ENCODE results near the gene PPDPF.

Gene PPDPF

DNA sequence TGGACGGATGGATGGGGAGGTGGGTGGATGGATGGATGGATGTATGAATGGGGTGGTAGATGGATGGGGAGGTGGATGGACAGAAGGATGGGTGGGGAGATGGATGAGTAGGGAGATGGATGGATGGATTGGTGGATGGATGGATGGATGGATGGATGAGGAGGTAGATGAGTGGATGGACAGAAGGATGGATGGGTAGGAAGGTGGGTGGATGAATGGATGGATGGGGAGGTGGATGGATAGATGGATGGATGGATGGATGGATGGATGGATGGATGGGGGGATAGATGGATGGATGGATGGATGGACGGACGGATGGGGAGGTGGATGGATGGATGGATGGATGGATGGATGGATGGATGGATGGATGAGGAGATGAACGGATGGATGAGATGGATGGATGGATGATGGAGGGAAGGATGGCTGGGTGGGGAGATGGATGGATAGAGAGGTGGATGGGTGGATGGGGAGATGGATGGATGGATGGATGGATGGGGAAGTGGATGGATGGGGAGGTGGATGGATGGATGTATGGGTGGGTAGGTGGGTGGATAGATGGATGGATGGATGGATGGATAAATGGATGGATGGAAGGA lies 28.8 kb upstream of the PPDPF start:
- no peak overlapping the region for H3K4me3 ChIP-seq (ENCODE audit: low read depth, low read length)
- TF ChIP-seq, protein P1, sequence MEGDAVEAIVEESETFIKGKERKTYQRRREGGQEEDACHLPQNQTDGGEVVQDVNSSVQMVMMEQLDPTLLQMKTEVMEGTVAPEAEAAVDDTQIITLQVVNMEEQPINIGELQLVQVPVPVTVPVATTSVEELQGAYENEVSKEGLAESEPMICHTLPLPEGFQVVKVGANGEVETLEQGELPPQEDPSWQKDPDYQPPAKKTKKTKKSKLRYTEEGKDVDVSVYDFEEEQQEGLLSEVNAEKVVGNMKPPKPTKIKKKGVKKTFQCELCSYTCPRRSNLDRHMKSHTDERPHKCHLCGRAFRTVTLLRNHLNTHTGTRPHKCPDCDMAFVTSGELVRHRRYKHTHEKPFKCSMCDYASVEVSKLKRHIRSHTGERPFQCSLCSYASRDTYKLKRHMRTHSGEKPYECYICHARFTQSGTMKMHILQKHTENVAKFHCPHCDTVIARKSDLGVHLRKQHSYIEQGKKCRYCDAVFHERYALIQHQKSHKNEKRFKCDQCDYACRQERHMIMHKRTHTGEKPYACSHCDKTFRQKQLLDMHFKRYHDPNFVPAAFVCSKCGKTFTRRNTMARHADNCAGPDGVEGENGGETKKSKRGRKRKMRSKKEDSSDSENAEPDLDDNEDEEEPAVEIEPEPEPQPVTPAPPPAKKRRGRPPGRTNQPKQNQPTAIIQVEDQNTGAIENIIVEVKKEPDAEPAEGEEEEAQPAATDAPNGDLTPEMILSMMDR (IDR thresholded peaks at IDR 0.05; ENCODE audit: low read depth, low read length): no peak
- TF ChIP-seq POLR2A (IDR thresholded peaks at IDR 0.05; ENCODE audit: extremely low read depth, insufficient read length): no peak
- TF ChIP-seq MAX (IDR thresholded peaks at IDR 0.05; ENCODE audit: low read depth, low read length): no peak
- TF ChIP-seq MYC (IDR thresholded peaks at IDR 0.05; ENCODE audit: low read depth, low read length): no peak
- DNase-seq (ENCODE audit: low read depth): no peak

DNA sequence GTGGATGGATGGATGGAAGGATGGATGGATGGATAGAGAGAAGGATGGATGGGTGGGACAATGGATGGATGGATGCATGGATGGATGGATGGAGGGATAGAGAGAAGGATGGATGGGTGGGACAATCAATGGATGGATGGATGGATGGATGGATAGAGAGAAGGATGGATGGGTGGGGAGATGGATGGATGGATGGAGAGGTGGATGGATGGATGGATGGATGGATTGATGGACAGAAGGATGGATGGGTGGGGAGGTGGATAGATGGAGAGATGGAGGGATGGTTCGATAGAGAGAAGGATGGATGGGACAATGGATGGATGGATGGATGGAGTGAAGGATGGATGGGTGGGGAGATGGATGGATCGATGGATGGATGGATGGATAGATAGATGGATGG lies 28.0 kb upstream of the PPDPF start:
- DNase-seq (ENCODE audit: low read depth): no peak
- TF ChIP-seq MYC (IDR thresholded peaks at IDR 0.05; ENCODE audit: low read depth, low read length) (no peak), POLR2A (IDR thresholded peaks at IDR 0.05; ENCODE audit: extremely low read depth, insufficient read length) (no peak), MAX (IDR thresholded peaks at IDR 0.05; ENCODE audit: low read depth, low read length) (no peak)
- TF ChIP-seq, protein P1 (IDR thresholded peaks at IDR 0.05; ENCODE audit: low read depth, low read length): no peak
- H3K4me3 ChIP-seq (ENCODE audit: low read depth, low read length): no peak overlapping the region

- TF ChIP-seq POLR2A (IDR thresholded peaks at IDR 0.05; ENCODE audit: extremely low read depth, insufficient read length) (no peak), MAX (IDR thresholded peaks at IDR 0.05; ENCODE audit: low read depth, low read length) (no peak), MYC (IDR thresholded peaks at IDR 0.05; ENCODE audit: low read depth, low read length) (no peak)
- TF ChIP-seq, protein P1 (IDR thresholded peaks at IDR 0.05; ENCODE audit: low read depth, low read length): no peak
- no peak overlapping the region for H3K4me3 ChIP-seq (ENCODE audit: low read depth, low read length)
- no peak for DNase-seq (ENCODE audit: low read depth)
Measured at GRCh38 chr20:63492982-63493381, 27.6 kb upstream of the PPDPF start.

DNA sequence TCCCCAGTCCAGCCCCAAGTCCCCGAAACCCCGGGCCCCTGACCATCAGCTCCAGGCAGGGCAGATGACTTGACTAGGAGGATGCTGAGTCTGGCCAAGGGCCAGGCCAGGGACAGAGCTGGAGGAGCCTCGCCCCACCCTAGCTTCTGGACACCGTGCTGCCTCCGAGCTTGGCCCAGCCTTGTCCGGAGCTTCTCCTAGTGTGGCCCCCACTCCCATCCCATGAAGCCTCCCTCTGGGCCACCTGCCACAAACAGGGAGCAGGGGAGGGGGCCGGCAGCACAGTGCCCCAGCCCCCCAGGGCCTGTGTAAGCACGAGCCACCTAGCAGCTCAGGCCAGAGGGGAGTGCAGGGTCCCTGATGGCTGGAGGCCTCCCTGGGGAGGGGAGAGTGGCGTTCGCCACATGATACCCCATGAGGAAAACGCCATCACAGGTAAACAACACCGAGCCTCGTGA lies 27.0 kb upstream of the PPDPF start:
- no peak for DNase-seq (ENCODE audit: low read depth)
- no peak for TF ChIP-seq MYC (IDR thresholded peaks at IDR 0.05; ENCODE audit: low read depth, low read length)
- no peak for TF ChIP-seq POLR2A (IDR thresholded peaks at IDR 0.05; ENCODE audit: extremely low read depth, insufficient read length)
- TF ChIP-seq, protein P1 (IDR thresholded peaks at IDR 0.05; ENCODE audit: low read depth, low read length): no peak
- no peak for TF ChIP-seq MAX (IDR thresholded peaks at IDR 0.05; ENCODE audit: low read depth, low read length)
- no peak overlapping the region for H3K4me3 ChIP-seq (ENCODE audit: low read depth, low read length)

DNA sequence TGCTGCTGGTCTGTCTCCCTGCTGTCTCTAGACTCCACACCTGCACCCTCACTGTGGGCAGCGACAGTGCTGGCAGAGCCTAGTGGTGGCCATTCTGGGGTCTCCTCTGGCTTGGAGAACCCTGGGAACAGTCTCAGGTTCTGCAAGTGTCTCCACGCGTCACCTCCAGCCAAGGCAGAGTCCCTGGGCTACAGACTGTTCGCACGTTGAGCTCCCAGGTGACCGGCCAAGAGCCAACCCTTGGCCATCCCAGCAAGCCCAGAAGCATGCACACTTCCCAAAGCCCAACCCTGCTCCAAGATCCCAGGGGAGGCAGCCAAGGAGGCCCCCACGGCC lies 26.5 kb upstream of the PPDPF start:
- TF ChIP-seq MAX (IDR thresholded peaks at IDR 0.05; ENCODE audit: low read depth, low read length): no peak
- no peak for TF ChIP-seq POLR2A (IDR thresholded peaks at IDR 0.05; ENCODE audit: extremely low read depth, insufficient read length)
- TF ChIP-seq, protein P1 (IDR thresholded peaks at IDR 0.05; ENCODE audit: low read depth, low read length): no peak
- no peak for TF ChIP-seq MYC (IDR thresholded peaks at IDR 0.05; ENCODE audit: low read depth, low read length)
- DNase-seq (ENCODE audit: low read depth): no peak
- no peak overlapping the region for H3K4me3 ChIP-seq (ENCODE audit: low read depth, low read length)
